Measurements from ENCODE around the gene ZC3H7A. TPM values are rescaled to one million over a fixed set of nuclear protein-coding genes. Genes with fewer than 3 reads are reported as not detected.

The ZC3H7A gene
- total and polyA plus RNA-seq, 2 of the 13 experiments (the other 11 are each of a cell fraction or from before 2014, with no cell fraction given), result 29.2 to 36.8 TPM

GRCh38 chr16:11797166-11797956 lies at the start of gene ZC3H7A (continued):
- TF ChIP-seq NR2C2 (CRISPR knock-in tag; IDR thresholded peaks at IDR 0.05; ENCODE audit: borderline replicate concordance), result peak; percentile 72; the same call in 1 of the 2 replicates
- TF ChIP-seq ZNF441 (CRISPR knock-in tag; IDR thresholded peaks at IDR 0.05; ENCODE audit: borderline replicate concordance), result peak; percentile 94
- TF ChIP-seq AHDC1 (CRISPR knock-in tag; IDR thresholded peaks at IDR 0.05; ENCODE audit: borderline replicate concordance), result peak; percentile 80; the same call in 1 of the 2 replicates
- TF ChIP-seq STAT5B (CRISPR knock-in tag; IDR thresholded peaks at IDR 0.05), result peak; percentile 92; the same call in 1 of the 2 replicates
- TF ChIP-seq ZFAT (CRISPR knock-in tag; conservative IDR thresholded peaks at IDR 0.05), result peak; percentile 91
- no peak for TF ChIP-seq SKIL (CRISPR knock-in tag; IDR thresholded peaks at IDR 0.05; ENCODE audit: borderline replicate concordance)
- TF ChIP-seq ZNF30 (CRISPR knock-in tag; IDR thresholded peaks at IDR 0.05), result 0 out of 2 replicates have a peak, but pooled peaks have one; percentile 32
- peak; percentile 96 for TF ChIP-seq NFAT5 (CRISPR knock-in tag; IDR thresholded peaks at IDR 0.05)
- TF ChIP-seq BRF2 (CRISPR knock-in tag; IDR thresholded peaks at IDR 0.05), result peak; percentile 91
- TF ChIP-seq ZNF580 (CRISPR knock-in tag; IDR thresholded peaks at IDR 0.05; ENCODE audit: borderline replicate concordance, low read depth), result peak; percentile 96; the same call in 1 of the 2 replicates

Data from HepG2 (cell line).